ENCODE data around the gene DCDC2B.

- no peak for TF ChIP-seq CTCF (IDR thresholded peaks at IDR 0.05)
- TF ChIP-seq POLR2A (IDR thresholded peaks at IDR 0.05), result no peak
These were observed 30.4 kb downstream of the DCDC2B start for GRCh38 chr1:32239337-32239736.

All from right lobe of liver (tissue), 4 donors.